A673 (cell line): ENCODE measurements around the gene CACNG8. TPM values are rescaled to one million over a fixed set of nuclear protein-coding genes. Genes with fewer than 3 reads are reported as not detected.

Experiments used
- BruUV-seq: library from RNA; stranded (reverse); fragments of 400-500 nt; replicated peaks from 2 replicates; lab custom pipeline; 2021; lab: Mats Ljungman, UMichigan
- CTCF ChIA-PET: fragments of 300-600 bp; sonication (Branson Sonifier 250); formaldehyde crosslinking; loops from one replicate; lab custom pipeline; 2022; ENCODE audit warnings: antibody characterized with exemption; lab: Charles Lee
- POLR2A ChIA-PET: fragments of 300-600 bp; sonication (Branson Sonifier 250); formaldehyde crosslinking; loops from one replicate; lab custom pipeline; 2022; ENCODE audit warnings: antibody characterized with exemption; ENCODE audit not compliant: low non-redundant PET; lab: Charles Lee
- DNase-seq: peaks from one replicate; pipeline ENCODE4 v3.0.0-alpha.2; 2015; ENCODE audit warnings: low spot score
- H3K27ac ChIP-seq: fragments of 200-600 bp; sonication (generic); 2 replicates; pipeline ENCODE4 v1.5.1; 2016; ENCODE audit warnings: mixed run types, low read depth, mild to moderate bottlenecking, mixed read lengths, antibody characterized with exemption, low read length; ENCODE audit not compliant: poor library complexity, severe bottlenecking
- H3K27me3 ChIP-seq: fragments of 200-600 bp; sonication (generic); replicated peaks from 2 replicates; pipeline ENCODE4 v1.6.1; 2017; ENCODE audit warnings: mixed run types, low read depth, mild to moderate bottlenecking, mixed read lengths, antibody characterized with exemption, low read length; ENCODE audit not compliant: insufficient read depth, poor library complexity
- H3K36me3 ChIP-seq: fragments of 200-600 bp; sonication (generic); 2 replicates; pipeline ENCODE4 v1.6.1; 2016; ENCODE audit warnings: mixed run types, mild to moderate bottlenecking, mixed read lengths, antibody characterized with exemption, low read length; ENCODE audit not compliant: insufficient read depth, poor library complexity, severe bottlenecking
- H3K4me1 ChIP-seq: fragments of 200-600 bp; sonication (generic); 2 replicates; pipeline ENCODE4 v1.6.1; 2017; ENCODE audit warnings: mixed run types, mild to moderate bottlenecking, mixed read lengths, antibody characterized with exemption, low read length; ENCODE audit not compliant: insufficient read depth, poor library complexity, severe bottlenecking
- H3K4me3 ChIP-seq: fragments of 200-600 bp; sonication (generic); 2 replicates; pipeline ENCODE4 v1.5.1; 2016; ENCODE audit warnings: low read depth, mixed run types, mild to moderate bottlenecking, mixed read lengths, low read length; ENCODE audit not compliant: poor library complexity, severe bottlenecking
- H3K9me3 ChIP-seq: fragments of 200-600 bp; sonication (generic); 2 replicates; pipeline ENCODE4 v1.6.1; 2016; ENCODE audit warnings: mixed run types, low read depth, mild to moderate bottlenecking, mixed read lengths, antibody characterized with exemption, low read length; ENCODE audit not compliant: poor library complexity, severe bottlenecking
- EZH2 ChIP-seq: fragments of 200-600 bp; sonication (generic); IDR thresholded peaks from 2 replicates; pipeline ENCODE4 v1.6.1; 2017; ENCODE audit warnings: borderline replicate concordance, low read depth, mild to moderate bottlenecking, mixed read lengths, antibody characterized with exemption, low read length; ENCODE audit not compliant: poor library complexity, severe bottlenecking
- intact Hi-C: fragments of 100-400 bp; cut with micrococcal nuclease; formaldehyde crosslinking; loops from one replicate; pipeline ENCODE4 v1.10.0; 2022; ENCODE audit not compliant: unreplicated experiment
- total RNA-seq: library from RNA; stranded (reverse); gene quantifications from 2 replicates; pipeline ENCODE4 v1.2.3, GENCODE V29; 2021
- TF ChIP-seq, protein P1 (sequence below): fragments of 300-800, 200-600 bp; sonication (generic); conservative IDR thresholded peaks from 2 replicates; pipeline ENCODE4 v1.5.1; 2017; ENCODE audit warnings: low read depth, mild to moderate bottlenecking, antibody characterized with exemption, low read length, moderate library complexity, mixed read lengths

Gene CACNG8
- total RNA-seq, 1 experiment from 2014 or later, result 1.3 TPM

DNA sequence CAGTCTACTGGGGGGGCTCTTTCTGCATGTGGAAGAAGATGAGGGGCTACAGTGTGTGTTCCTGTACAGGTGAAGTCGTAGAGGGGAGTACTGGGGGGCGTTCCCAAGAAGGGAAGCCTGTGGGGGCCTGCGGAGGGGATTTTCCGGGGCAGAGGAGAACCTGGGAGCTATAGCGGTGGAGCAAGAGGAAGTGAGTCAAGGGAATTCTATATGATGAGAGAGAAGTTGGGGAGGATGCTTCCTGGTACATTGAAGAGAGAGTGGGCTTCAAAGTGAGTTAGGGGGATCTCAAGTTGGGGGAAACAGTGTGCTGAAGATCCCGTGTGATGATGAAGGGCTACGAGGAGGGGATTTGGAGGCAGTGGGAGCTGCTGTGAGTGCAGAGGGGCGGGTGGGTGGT, 1.9 kb upstream of the CACNG8 start:
- Histone ChIP-seq H3K9me3 (no peaks in the 10 kb centered on the region), H3K4me1 (peaks cover 21% of the 10 kb centered on the region), H3K27ac (no peak overlapping the region), H3K27me3 (peaks cover 17% of the 10 kb centered on the region), H3K36me3 (no peaks in the 10 kb centered on the region), H3K4me3 (peak overlapping the region; percentile 61)
- POLR2A ChIA-PET, result no interaction called here
- CTCF ChIA-PET, result no interaction called here
- BruUV-seq, result no TSS peak
- no peak for DNase-seq
- no peak for TF ChIP-seq EZH2
- TF ChIP-seq, protein P1, sequence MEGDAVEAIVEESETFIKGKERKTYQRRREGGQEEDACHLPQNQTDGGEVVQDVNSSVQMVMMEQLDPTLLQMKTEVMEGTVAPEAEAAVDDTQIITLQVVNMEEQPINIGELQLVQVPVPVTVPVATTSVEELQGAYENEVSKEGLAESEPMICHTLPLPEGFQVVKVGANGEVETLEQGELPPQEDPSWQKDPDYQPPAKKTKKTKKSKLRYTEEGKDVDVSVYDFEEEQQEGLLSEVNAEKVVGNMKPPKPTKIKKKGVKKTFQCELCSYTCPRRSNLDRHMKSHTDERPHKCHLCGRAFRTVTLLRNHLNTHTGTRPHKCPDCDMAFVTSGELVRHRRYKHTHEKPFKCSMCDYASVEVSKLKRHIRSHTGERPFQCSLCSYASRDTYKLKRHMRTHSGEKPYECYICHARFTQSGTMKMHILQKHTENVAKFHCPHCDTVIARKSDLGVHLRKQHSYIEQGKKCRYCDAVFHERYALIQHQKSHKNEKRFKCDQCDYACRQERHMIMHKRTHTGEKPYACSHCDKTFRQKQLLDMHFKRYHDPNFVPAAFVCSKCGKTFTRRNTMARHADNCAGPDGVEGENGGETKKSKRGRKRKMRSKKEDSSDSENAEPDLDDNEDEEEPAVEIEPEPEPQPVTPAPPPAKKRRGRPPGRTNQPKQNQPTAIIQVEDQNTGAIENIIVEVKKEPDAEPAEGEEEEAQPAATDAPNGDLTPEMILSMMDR, result no peak
- intact Hi-C loops, result no loop called here

DNA sequence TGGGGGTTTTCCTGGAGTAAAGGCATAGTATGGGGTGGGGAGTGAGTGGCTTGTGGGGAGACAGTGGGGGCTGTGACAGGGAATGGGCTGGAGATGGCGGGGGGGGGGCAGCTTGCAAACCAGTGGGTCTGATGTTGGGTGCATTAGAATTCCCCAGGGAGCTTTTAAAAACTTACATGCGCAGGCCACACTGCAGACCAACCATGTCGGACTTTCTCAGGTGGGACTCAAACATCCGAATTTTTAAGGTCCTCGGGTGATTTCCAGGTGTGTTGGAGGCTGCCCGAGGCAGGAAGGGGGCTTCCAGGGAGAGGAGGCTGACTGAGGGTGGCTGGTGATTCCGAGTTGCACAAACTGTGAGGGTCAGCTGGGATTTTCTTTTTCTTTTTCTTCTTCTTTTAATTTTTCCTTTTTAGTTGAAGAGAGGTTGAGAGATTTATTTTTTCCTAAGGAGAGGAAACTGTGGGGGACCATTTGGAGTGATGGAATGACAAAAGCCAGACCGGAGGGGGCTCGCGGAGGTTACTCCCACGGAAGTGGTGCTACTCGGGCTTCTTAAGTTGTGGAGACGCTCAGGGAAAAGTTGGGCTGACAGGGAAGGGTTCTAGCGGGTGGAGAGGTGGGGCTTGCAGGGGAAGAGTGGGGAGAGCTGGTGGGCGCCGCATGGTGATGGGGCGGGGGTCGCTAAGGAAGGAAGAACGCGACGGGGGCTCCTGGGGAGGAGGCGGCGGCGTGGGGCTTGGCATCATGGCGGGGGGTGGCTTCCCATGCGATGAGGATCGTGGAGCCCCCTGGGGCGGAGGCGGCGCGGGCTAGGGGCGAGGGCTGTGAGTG, 997 bp upstream of the CACNG8 start:
- Histone ChIP-seq H3K27me3 (peaks cover 17% of the 10 kb centered on the region), H3K4me3 (peak overlapping the region; percentile 61), H3K36me3 (no peaks in the 10 kb centered on the region), H3K4me1 (peaks cover 21% of the 10 kb centered on the region), H3K27ac (no peak overlapping the region), H3K9me3 (no peaks in the 10 kb centered on the region)
- TF ChIP-seq EZH2, result no peak
- TF ChIP-seq, protein P1, result no peak
- POLR2A ChIA-PET, result no interaction called here
- intact Hi-C loops, result no loop called here
- CTCF ChIA-PET, result no interaction called here
- BruUV-seq, result no TSS peak
- peak; percentile 72 for DNase-seq

DNA sequence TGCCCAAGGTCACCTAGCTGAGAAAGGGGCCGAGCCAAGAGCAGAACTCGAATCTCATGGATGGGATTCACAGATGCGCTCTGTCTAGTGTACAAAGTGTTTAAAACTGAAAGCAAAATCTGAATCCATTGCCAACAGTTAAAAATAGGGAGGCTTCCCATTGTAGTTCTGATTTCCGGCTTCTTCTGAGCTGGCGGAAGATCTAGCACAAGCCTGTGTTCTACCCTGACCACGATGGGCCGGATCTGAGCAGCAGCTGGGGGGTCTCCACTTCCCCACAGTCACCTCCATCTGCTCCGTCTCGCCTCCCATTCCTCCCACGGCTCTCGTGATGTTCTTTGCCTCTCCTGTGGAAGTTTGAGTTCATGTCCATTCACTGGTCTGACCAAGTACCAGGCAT, 2.4 kb downstream of the CACNG8 start:
- H3K27ac ChIP-seq, result no peak overlapping the region
- POLR2A ChIA-PET, result interaction anchor here (0.6 kb wide), 1 partner anchor 681 kb away, joined by 3 read pairs; no protein-coding TSS in a partner anchor
- TF ChIP-seq, protein P1, result no peak
- TF ChIP-seq EZH2, result no peak
- BruUV-seq, result no TSS peak
- intact Hi-C loops, result no loop called here
- H3K36me3 ChIP-seq, result no peaks in the 10 kb centered on the region
- CTCF ChIA-PET, result no interaction called here
- H3K9me3 ChIP-seq, result no peaks in the 10 kb centered on the region
- DNase-seq, result no peak
- H3K4me3 ChIP-seq, result no peak overlapping the region
- H3K4me1 ChIP-seq, result peaks cover 4% of the 10 kb centered on the region
- peaks cover 17% of the 10 kb centered on the region for H3K27me3 ChIP-seq
